Measurements from ENCODE around the gene CASK.
A peak's percentile ranks its signal among the peaks of the same experiment; 100 is the strongest.
"Not testable (repeated sequence)": the region's sequence is repeated elsewhere in the genome, so short reads cannot be mapped to it uniquely, and the experiment has no call there.

CASK gene

GRCh38 chrX:41608244-41608643, 315.1 kb downstream of the CASK start:
- no peak for DNase-seq

GRCh38 chrX:41607264-41607832, 316.0 kb downstream of the CASK start:
- no peak for DNase-seq

- DNase-seq = not testable (repeated sequence)
Observed at GRCh38 chrX:41606057-41606456, 317.3 kb downstream of the CASK start.

GRCh38 chrX:41604766-41605543, 318.4 kb downstream of the CASK start:
- DNase-seq = no peak

- no peak for DNase-seq
Observed at GRCh38 chrX:41604177-41604576, 319.2 kb downstream of the CASK start.

GRCh38 chrX:41603596-41603995, 319.8 kb downstream of the CASK start:
- no peak for DNase-seq

GRCh38 chrX:41602816-41603345, 320.5 kb downstream of the CASK start:
- DNase-seq = no peak

GRCh38 chrX:41600291-41600690, 323.1 kb downstream of the CASK start:
- DNase-seq = no peak

GRCh38 chrX:41599507-41599906, 323.8 kb downstream of the CASK start:
- DNase-seq = no peak

- DNase-seq = no peak
Observed at GRCh38 chrX:41596596-41596995, 326.8 kb downstream of the CASK start.

- DNase-seq = no peak
Observed at GRCh38 chrX:41594634-41595033, 328.7 kb downstream of the CASK start.

GRCh38 chrX:41591906-41592305, 331.4 kb downstream of the CASK start:
- DNase-seq = no peak

GRCh38 chrX:41590641-41591040, 332.7 kb downstream of the CASK start:
- no peak for DNase-seq

- DNase-seq = no peak
Observed at GRCh38 chrX:41589634-41590270, 333.6 kb downstream of the CASK start.

GRCh38 chrX:41588271-41588670, 335.1 kb downstream of the CASK start:
- no peak for DNase-seq

GRCh38 chrX:41580423-41581064, 342.8 kb downstream of the CASK start:
- DNase-seq = no peak

- DNase-seq = no peak
Observed at GRCh38 chrX:41563876-41564275, 359.5 kb downstream of the CASK start.

- DNase-seq = peak; percentile 18
Observed at GRCh38 chrX:41561045-41561444, 362.3 kb downstream of the CASK start.

- peak; percentile 38 for DNase-seq
Observed at GRCh38 chrX:41559235-41560052, 363.9 kb downstream of the CASK start.

- DNase-seq = no peak
Observed at GRCh38 chrX:41558531-41558930, 364.8 kb downstream of the CASK start.

GRCh38 chrX:41556958-41557357, 366.4 kb downstream of the CASK start:
- DNase-seq = no peak

- DNase-seq = no peak
Observed at GRCh38 chrX:41553688-41554087, 369.7 kb downstream of the CASK start.

- no peak for DNase-seq
Observed at GRCh38 chrX:41548411-41548810, 374.9 kb downstream of the CASK start.
